Transverse colon (tissue), 4 donors: ENCODE measurements around the gene DDX23. TPM values are rescaled to one million over a fixed set of nuclear protein-coding genes. Genes with fewer than 3 reads are reported as not detected.

Experiments used
- DNase-seq: peaks from one replicate; pipeline ENCODE4 v3.0.0-alpha.2; 2019
- H3K27ac ChIP-seq, 4 donors: fragments of 200-600 bp; sonication (generic); 2 replicates each; pipeline ENCODE4 v1.5.1; 2016 to 2018; ENCODE audit warnings: inconsistent platforms in 4 of 4
- H3K27me3 ChIP-seq: fragments of 200-600 bp; sonication (generic); 2 replicates; pipeline ENCODE4 v1.5.1; 2017; ENCODE audit warnings: inconsistent platforms
- H3K36me3 ChIP-seq, 4 donors: fragments of 200-600 bp; sonication (generic); 2 replicates each; pipeline ENCODE4 v1.5.1; 2017 to 2019; ENCODE audit warnings: inconsistent platforms in 4 of 4
- H3K4me1 ChIP-seq, 4 donors: fragments of 200-600 bp; sonication (generic); 2 replicates each; pipeline ENCODE4 v1.5.1; 2017 to 2020; ENCODE audit warnings: inconsistent platforms in 4 of 4
- H3K4me3 ChIP-seq, 4 donors: fragments of 200-600 bp; sonication (generic); 1 replicate in 1 of 4; 2 replicates in 3 of 4; pipeline versions ENCODE4 v1.5.1 to v1.6.1; 2017 to 2019; ENCODE audit warnings: inconsistent platforms in 4 of 4
- H3K9me3 ChIP-seq, 2 donors: fragments of 200-600 bp; sonication (generic); 2 replicates each; pipeline ENCODE4 v1.5.1; 2017 to 2019; ENCODE audit warnings: inconsistent platforms in 2 of 2
- EP300 ChIP-seq: sonication (generic); formaldehyde crosslinking; IDR thresholded peaks from one replicate; pipeline ENCODE4 v1.6.1; 2017; ENCODE audit warnings: antibody characterized with exemption, low read depth
- POLR2A ChIP-seq: fragments of 450-650 bp; IDR thresholded peaks from one replicate; pipeline ENCODE4 v1.6.1; 2016; ENCODE audit warnings: antibody characterized with exemption, mild to moderate bottlenecking, moderate library complexity
- POLR2AphosphoS5 ChIP-seq, 3 donors: sonication (generic); formaldehyde crosslinking; IDR thresholded peaks; one replicate each; pipeline ENCODE4 v1.6.1; 2016; ENCODE audit warnings: antibody characterized with exemption in 3 of 3
- WGBS, 2 donors: methylation state at CpG; one replicate each; pipeline ENCODE4 v1.1.5; 2018; ENCODE audit warnings: low coverage in 1 of 2; 5-methylcytosine and 5-hydroxymethylcytosine counted together
- in situ Hi-C, 4 donors: fragments of 200-750 bp; cut with MboI; loops; one replicate each; pipeline versions ENCODE4 v1.15.0 to v1.15.1; 2017; ENCODE audit warnings: low sequenced_read_pairs in 3 of 4, low pct_ligation_motif_present in 1 of 4, low pct_unique_long_range_greater_than_20kb in 1 of 4
- intact Hi-C: fragments of 100-400 bp; cut with DNase I; formaldehyde crosslinking; loops from one replicate; pipeline ENCODE4 v1.15.1; 2023; ENCODE audit warnings: low total_unique reads
- total RNA-seq, 4 donors: library from RNA; depleted of rRNA; stranded (reverse); fragments of >200 nt; gene quantifications; one replicate each; pipeline ENCODE4 v1.1.0, GENCODE V29; 2016
- TF ChIP-seq, protein P1 (sequence below), 5 experiments: fragments of 200-600 bp in 3 of 5; fragments of 450-650 bp in 2 of 5; sonication (generic) in 3 of 5; IDR thresholded peaks; 1 replicate in 2 of 5; 2 replicates in 3 of 5; pipeline ENCODE4 v1.5.1; 2016 to 2017; ENCODE audit warnings: antibody characterized with exemption in 5 of 5, inconsistent platforms in 3 of 5, mild to moderate bottlenecking in 2 of 5, moderate library complexity in 1 of 5

DDX23 gene
- total RNA-seq, 4 donors from 2014 or later, result 82.9 to 143 (median 83.9) TPM

DNA sequence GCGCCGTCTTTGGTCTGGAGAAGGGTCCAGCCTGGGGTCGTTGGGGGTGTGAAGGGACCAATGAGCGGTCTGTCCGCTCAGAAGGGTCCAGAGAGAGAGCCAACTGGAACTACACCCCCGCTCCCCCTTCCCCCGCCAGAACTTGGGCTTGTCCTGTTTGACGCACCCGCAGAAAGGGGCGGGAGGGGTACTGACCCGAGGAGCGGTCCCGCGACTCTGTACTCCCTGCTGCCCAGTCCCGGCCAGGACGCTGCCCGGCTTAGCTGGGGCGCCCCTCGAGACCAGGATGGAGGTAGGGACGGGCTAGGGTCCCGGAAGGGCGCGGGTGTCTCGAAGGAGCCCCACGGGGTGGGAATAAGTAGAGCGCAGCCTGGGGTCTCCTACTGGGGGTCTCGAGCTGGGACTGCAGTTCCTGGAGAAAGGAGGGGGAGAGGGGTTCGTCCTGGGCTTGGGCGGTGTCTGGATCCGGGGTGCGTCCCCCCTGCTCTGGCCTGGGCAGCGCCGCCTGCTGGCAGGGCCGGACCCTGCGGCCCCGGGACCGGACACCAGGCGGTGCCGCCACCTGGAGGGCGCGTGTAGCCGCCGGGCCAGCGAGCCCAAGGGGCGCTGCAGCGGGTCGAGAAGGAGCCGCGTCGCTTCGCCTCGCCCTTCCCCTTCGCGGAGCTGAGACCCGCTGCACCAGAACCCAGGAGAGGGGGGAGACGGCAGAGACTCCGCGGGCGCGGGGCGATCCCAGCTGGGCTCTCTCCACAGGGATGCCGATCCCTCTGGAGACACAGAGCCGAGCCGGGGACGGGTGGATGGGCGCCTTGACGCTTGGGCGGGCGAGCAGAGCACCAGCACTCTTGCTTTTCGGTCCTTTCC lies 37.5 kb downstream of the DDX23 start:
- in situ Hi-C loops (no loop called here), intact Hi-C loops (loop anchor here (10.0 kb wide), 1 partner anchor 1270 kb away; the partner anchor contains the start of gene SMARCD1)
- peak overlapping the region; percentile 89 to 94 (median 92) for H3K27ac ChIP-seq
- H3K4me3 ChIP-seq, result peak overlapping the region; percentile 42 to 83 (median 62)
- no peaks in the 10 kb centered on the region for H3K27me3 ChIP-seq
- peaks cover 11 to 60% (median 43%) of the 10 kb centered on the region in 4 donors for H3K4me1 ChIP-seq
- TF ChIP-seq POLR2AphosphoS5 (IDR thresholded peaks at IDR 0.05) (peak; percentile 54 to 78 (median 62)), EP300 (no peak), POLR2A (no peak)
- TF ChIP-seq, protein P1, sequence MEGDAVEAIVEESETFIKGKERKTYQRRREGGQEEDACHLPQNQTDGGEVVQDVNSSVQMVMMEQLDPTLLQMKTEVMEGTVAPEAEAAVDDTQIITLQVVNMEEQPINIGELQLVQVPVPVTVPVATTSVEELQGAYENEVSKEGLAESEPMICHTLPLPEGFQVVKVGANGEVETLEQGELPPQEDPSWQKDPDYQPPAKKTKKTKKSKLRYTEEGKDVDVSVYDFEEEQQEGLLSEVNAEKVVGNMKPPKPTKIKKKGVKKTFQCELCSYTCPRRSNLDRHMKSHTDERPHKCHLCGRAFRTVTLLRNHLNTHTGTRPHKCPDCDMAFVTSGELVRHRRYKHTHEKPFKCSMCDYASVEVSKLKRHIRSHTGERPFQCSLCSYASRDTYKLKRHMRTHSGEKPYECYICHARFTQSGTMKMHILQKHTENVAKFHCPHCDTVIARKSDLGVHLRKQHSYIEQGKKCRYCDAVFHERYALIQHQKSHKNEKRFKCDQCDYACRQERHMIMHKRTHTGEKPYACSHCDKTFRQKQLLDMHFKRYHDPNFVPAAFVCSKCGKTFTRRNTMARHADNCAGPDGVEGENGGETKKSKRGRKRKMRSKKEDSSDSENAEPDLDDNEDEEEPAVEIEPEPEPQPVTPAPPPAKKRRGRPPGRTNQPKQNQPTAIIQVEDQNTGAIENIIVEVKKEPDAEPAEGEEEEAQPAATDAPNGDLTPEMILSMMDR (IDR thresholded peaks at IDR 0.05), result peak; percentile 98 to 100 (median 100)
- DNase-seq, result peak; percentile 93
- 0% methylated on average over 68 of the region's 70 CpGs; no CpG with 5 or more reads in 1 of the 2 donors for WGBS, 2 donors
- no peaks in the 10 kb centered on the region for H3K36me3 ChIP-seq
- no peaks in the 10 kb centered on the region for H3K9me3 ChIP-seq

- WGBS, 2 donors, result 21 to 56% methylated on average over 5 to 18 of the region's 18 CpGs
- DNase-seq, result no peak
- intact Hi-C loops, result loop anchor here (10.0 kb wide), 1 partner anchor 1271 kb away; the partner anchor contains the start of gene SMARCD1
- Histone ChIP-seq H3K4me3 (peak overlapping the region; percentile 42 to 83 (median 62)), H3K27me3 (no peaks in the 10 kb centered on the region), H3K36me3 (no peaks in the 10 kb centered on the region), H3K4me1 (peaks cover 11 to 54% (median 39%) of the 10 kb centered on the region in 4 donors), H3K27ac (peak overlapping the region; percentile 89 to 94 (median 92)), H3K9me3 (no peaks in the 10 kb centered on the region)
- TF ChIP-seq POLR2A (no peak), EP300 (no peak), POLR2AphosphoS5 (IDR thresholded peaks at IDR 0.05) (no peak)
- TF ChIP-seq, protein P1 (IDR thresholded peaks at IDR 0.05), result no peak
- in situ Hi-C loops, result no loop called here
Measured at GRCh38 chr12:48813465-48814261, 38.3 kb downstream of the DDX23 start.

DNA sequence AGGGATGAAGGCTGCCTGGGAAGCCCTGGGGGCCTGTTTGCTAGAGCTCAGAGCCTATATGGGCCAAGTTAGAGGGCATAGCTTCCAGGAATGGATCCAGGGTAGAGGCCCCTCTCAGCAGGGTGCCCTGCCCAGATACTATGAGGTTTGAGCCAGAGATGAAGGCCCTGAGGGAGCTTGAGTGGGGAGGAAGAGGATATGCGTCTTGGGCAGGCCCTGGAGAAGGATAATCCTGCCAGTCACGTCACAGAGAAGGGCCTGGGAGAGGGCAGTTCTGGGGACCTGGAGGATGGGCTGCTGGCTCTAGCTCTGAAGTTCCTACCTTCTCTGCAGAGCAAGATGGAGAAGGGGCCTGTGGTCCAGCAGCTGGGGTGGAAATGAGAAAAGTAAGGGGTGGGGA lies 39.6 kb downstream of the DDX23 start:
- in situ Hi-C loops, result no loop called here
- peak overlapping the region in 3 of 4 donors; percentile 22 to 65 (median 59) for H3K27ac ChIP-seq
- no peak overlapping the region for H3K4me3 ChIP-seq
- 77% methylated on average over 2 of the region's 2 CpGs; no CpG with 5 or more reads in 1 of the 2 donors for WGBS, 2 donors
- no peak for DNase-seq
- intact Hi-C loops, result loop anchor here (10.0 kb wide), 1 partner anchor 1272 kb away; the partner anchor contains the start of gene SMARCD1
- TF ChIP-seq EP300 (no peak), POLR2AphosphoS5 (IDR thresholded peaks at IDR 0.05) (no peak), POLR2A (no peak)
- TF ChIP-seq, protein P1 (IDR thresholded peaks at IDR 0.05), result no peak
- H3K9me3 ChIP-seq, result no peaks in the 10 kb centered on the region
- no peaks in the 10 kb centered on the region for H3K27me3 ChIP-seq
- H3K36me3 ChIP-seq, result no peaks in the 10 kb centered on the region
- H3K4me1 ChIP-seq, result peaks cover 6 to 47% (median 31%) of the 10 kb centered on the region in 4 donors
